Cardiac septum (tissue), 1 donor: Measurements from ENCODE around the gene TGFBR3. TPM values are rescaled to one million over a fixed set of nuclear protein-coding genes. Genes with fewer than 3 reads are reported as not detected.

ENCODE experiments used
- DNase-seq: peaks from one replicate; pipeline ENCODE4 v3.0.0-alpha.2; 2020; ENCODE audit warnings: low spot score
- intact Hi-C: fragments of 100-400 bp; cut with DNase I; formaldehyde crosslinking; loops from one replicate; pipeline ENCODE4 v1.14.0; 2022
- total RNA-seq: library from RNA; stranded (reverse); fragmentation: NEBNext Ultra II Directional; extraction: Animal tissue kit (Norgen Biotek cat#: 25700); gene quantifications from one replicate; pipeline ENCODE4 v1.2.1, GENCODE V29; 2021
- donor health status: DM: no; HTN: no; CAD: no.

Gene TGFBR3
- total RNA-seq, 1 donor from 2014 or later, result 12.6 TPM

GRCh38 chr1:91712393-91712792 is 173.6 kb downstream of the TGFBR3 start:
- no peak for DNase-seq
- intact Hi-C loops, result loop anchor here (5.0 kb wide), 2 partner anchors 85 to 175 kb away; partner anchors contain the start of gene TGFBR3

- intact Hi-C loops, result loop anchor here (5.0 kb wide), 2 partner anchors 86 to 176 kb away; partner anchors contain the start of gene TGFBR3
These were observed 174.3 kb downstream of the TGFBR3 start for GRCh38 chr1:91711504-91712247.

GRCh38 chr1:91710261-91710660 is 175.7 kb downstream of the TGFBR3 start:
- no peak for DNase-seq

More at GRCh38 chr1:91711504-91712247, 174.3 kb downstream of the TGFBR3 start:
- no peak for DNase-seq

GRCh38 chr1:91708691-91709090 is 177.3 kb downstream of the TGFBR3 start:
- intact Hi-C loops, result loop anchor here (5.0 kb wide), 1 partner anchor 126 kb away; no protein-coding TSS in a partner anchor
- DNase-seq, result no peak

More at GRCh38 chr1:91710261-91710660, 175.7 kb downstream of the TGFBR3 start:
- intact Hi-C loops, result loop anchor here (5.0 kb wide), 2 partner anchors 87 to 177 kb away; partner anchors contain the start of gene TGFBR3

- DNase-seq, result no peak
- intact Hi-C loops, result loop anchor here (5.0 kb wide), 1 partner anchor 126 kb away; no protein-coding TSS in a partner anchor
These were observed 178.1 kb downstream of the TGFBR3 start for GRCh38 chr1:91707890-91708218.

GRCh38 chr1:91707114-91707889 is 178.6 kb downstream of the TGFBR3 start:
- no peak for DNase-seq
- intact Hi-C loops, result loop anchor here (5.0 kb wide), 1 partner anchor 125 kb away; no protein-coding TSS in a partner anchor

GRCh38 chr1:91706140-91706957 is 179.6 kb downstream of the TGFBR3 start:
- DNase-seq, result no peak
- intact Hi-C loops, result loop anchor here (5.0 kb wide), 1 partner anchor 124 kb away; no protein-coding TSS in a partner anchor

- intact Hi-C loops, result loop anchor here (5.0 kb wide), 2 partner anchors 52 to 122 kb away; no protein-coding TSS in a partner anchor
- DNase-seq, result no peak
These were observed 181.2 kb downstream of the TGFBR3 start for GRCh38 chr1:91704746-91705145.

GRCh38 chr1:91703095-91703494 is 182.9 kb downstream of the TGFBR3 start:
- no peak for DNase-seq
- intact Hi-C loops, result loop anchor here (5.0 kb wide), 1 partner anchor 51 kb away; no protein-coding TSS in a partner anchor

GRCh38 chr1:91701472-91701869 is 184.5 kb downstream of the TGFBR3 start:
- no peak for DNase-seq
- intact Hi-C loops, result loop anchor here (5.0 kb wide), 1 partner anchor 49 kb away; no protein-coding TSS in a partner anchor

GRCh38 chr1:91700771-91701471 is 185.0 kb downstream of the TGFBR3 start:
- intact Hi-C loops, result loop anchor here (5.0 kb wide), 1 partner anchor 49 kb away; no protein-coding TSS in a partner anchor
- DNase-seq, result no peak

GRCh38 chr1:91700332-91700731 is 185.6 kb downstream of the TGFBR3 start:
- intact Hi-C loops, result loop anchor here (5.0 kb wide), 1 partner anchor 48 kb away; no protein-coding TSS in a partner anchor
- no peak for DNase-seq

- DNase-seq, result no peak
- intact Hi-C loops, result loop anchor here (5.0 to 10.0 kb wide), 2 partner anchors 128 to 185 kb away; partner anchors contain the start of gene TGFBR3
These were observed 186.5 kb downstream of the TGFBR3 start for GRCh38 chr1:91699339-91699974.

GRCh38 chr1:91697861-91698260 is 188.1 kb downstream of the TGFBR3 start:
- DNase-seq, result no peak
- intact Hi-C loops, result loop anchor here (5.0 to 10.0 kb wide), 2 partner anchors 129 to 187 kb away; partner anchors contain the start of gene TGFBR3

GRCh38 chr1:91697416-91697815 is 188.5 kb downstream of the TGFBR3 start:
- intact Hi-C loops, result loop anchor here (5.0 to 10.0 kb wide), 2 partner anchors 130 to 187 kb away; partner anchors contain the start of gene TGFBR3
- no peak for DNase-seq

- intact Hi-C loops, result loop anchor here (5.0 to 10.0 kb wide), 2 partner anchors 131 to 188 kb away; partner anchors contain the start of gene TGFBR3
- DNase-seq, result no peak
These were observed 189.6 kb downstream of the TGFBR3 start for GRCh38 chr1:91696321-91696720.

- intact Hi-C loops, result loop anchor here (5.0 to 10.0 kb wide), 2 partner anchors 191 kb away; partner anchors contain the start of genes CDC7 and TGFBR3
- DNase-seq, result no peak
These were observed 192.4 kb downstream of the TGFBR3 start for GRCh38 chr1:91693557-91693956.
